HG03571 (cell line): ENCODE data around the gene TNNI3K.

Experiments
- ATAC-seq: cut with Tn5 transposase; IDR thresholded peaks from one replicate; pipeline ENCODE4 v1.9.1; 2021; ENCODE audit not compliant: unreplicated experiment

Gene TNNI3K

GRCh38 chr1:74280642-74281396, 45.6 kb downstream of the TNNI3K start:
- ATAC-seq: no peak

GRCh38 chr1:74286414-74286813, 51.2 kb downstream of the TNNI3K start:
- no peak for ATAC-seq

GRCh38 chr1:74314438-74314837, 79.3 kb downstream of the TNNI3K start:
- ATAC-seq: no peak

GRCh38 chr1:74316302-74316701, 81.1 kb downstream of the TNNI3K start:
- no peak for ATAC-seq

GRCh38 chr1:74317663-74318062, 82.5 kb downstream of the TNNI3K start:
- no peak for ATAC-seq

GRCh38 chr1:74323937-74324473, 88.8 kb downstream of the TNNI3K start:
- ATAC-seq: no peak

- ATAC-seq: no peak
Observed at GRCh38 chr1:74324684-74325448, 89.7 kb downstream of the TNNI3K start.

GRCh38 chr1:74328851-74329250, 93.7 kb downstream of the TNNI3K start:
- no peak for ATAC-seq

- ATAC-seq: no peak
Observed at GRCh38 chr1:74333244-74333643, 98.1 kb downstream of the TNNI3K start.

- ATAC-seq: no peak
Observed at GRCh38 chr1:74334147-74334546, 99.0 kb downstream of the TNNI3K start.

- no peak for ATAC-seq
Observed at GRCh38 chr1:74340656-74341055, 105.5 kb downstream of the TNNI3K start.

GRCh38 chr1:74341702-74342339, 106.6 kb downstream of the TNNI3K start:
- no peak for ATAC-seq

GRCh38 chr1:74343216-74343615, 108.0 kb downstream of the TNNI3K start:
- ATAC-seq: no peak

GRCh38 chr1:74344387-74344786, 109.2 kb downstream of the TNNI3K start:
- no peak for ATAC-seq

GRCh38 chr1:74356493-74356892, 121.3 kb downstream of the TNNI3K start:
- no peak for ATAC-seq

- no peak for ATAC-seq
Observed at GRCh38 chr1:74357150-74357549, 122.0 kb downstream of the TNNI3K start.

GRCh38 chr1:74357756-74358155, 122.6 kb downstream of the TNNI3K start:
- ATAC-seq: no peak

- no peak for ATAC-seq
Observed at GRCh38 chr1:74362691-74363090, 127.5 kb downstream of the TNNI3K start.

- no peak for ATAC-seq
Observed at GRCh38 chr1:74363220-74363619, 128.0 kb downstream of the TNNI3K start.

- no peak for ATAC-seq
Observed at GRCh38 chr1:74367175-74367813, 132.1 kb downstream of the TNNI3K start.

- no peak for ATAC-seq
Observed at GRCh38 chr1:74368335-74368734, 133.1 kb downstream of the TNNI3K start.
